Measurements from ENCODE around the gene HOXC11.

Gene HOXC11

GRCh38 chr12:53995002-53995377, 22.1 kb downstream of the HOXC11 start:
- no peak for DNase-seq

DNA sequence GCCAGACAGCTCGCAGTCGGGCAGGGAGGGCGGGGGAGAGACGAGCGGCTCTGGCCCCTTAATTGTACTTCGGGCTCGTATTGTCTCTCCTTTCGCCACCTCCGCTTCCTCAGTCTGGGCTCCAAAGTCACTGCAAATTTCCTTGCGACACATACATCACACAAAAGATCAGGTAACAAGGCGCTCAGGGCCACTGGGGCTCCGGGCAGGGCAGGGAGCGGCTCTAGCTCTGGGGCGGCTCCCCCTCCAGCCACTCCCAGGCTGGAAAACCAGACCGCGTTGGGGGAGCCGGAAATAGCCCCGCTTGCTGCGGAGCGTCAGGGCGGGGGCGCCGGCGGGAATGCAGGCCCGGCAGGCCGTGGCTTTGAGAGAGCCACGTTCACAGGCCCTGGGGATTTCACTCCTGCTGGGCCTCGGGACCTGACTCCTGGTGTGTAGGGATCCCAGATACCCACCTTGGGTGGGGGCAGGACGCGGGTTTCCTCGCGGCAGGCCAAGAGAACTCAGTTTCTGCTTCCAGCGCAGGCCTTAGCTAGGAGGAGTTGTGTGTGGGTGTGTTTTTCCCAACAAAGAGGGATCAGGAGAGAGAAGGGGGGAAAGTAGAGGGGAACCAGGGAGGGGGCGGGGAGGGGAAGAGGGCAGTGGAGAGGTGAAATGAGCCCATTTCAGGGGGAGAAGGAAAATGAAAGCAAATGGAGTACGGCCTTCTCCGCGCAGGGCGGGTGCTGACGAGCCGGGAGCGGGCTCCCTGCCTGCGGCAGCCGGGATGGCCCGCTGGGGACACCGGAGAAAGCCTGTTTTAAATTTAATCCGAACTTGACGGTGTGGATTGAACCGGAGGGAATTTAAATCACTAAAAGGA, 22.7 kb downstream of the HOXC11 start:
- no peak for TF ChIP-seq POLR2A (IDR thresholded peaks at IDR 0.05; ENCODE audit: low read length)
- no peak for TF ChIP-seq GATA1 (IDR thresholded peaks at IDR 0.05; ENCODE audit: low read depth, low read length)
- DNase-seq, result no peak

More at GRCh38 chr12:53995002-53995377, 22.1 kb downstream of the HOXC11 start:
- TF ChIP-seq GATA1 (IDR thresholded peaks at IDR 0.05; ENCODE audit: low read depth, low read length) (no peak), POLR2A (IDR thresholded peaks at IDR 0.05; ENCODE audit: low read length) (no peak)

GRCh38 chr12:53996240-53997203, 23.6 kb downstream of the HOXC11 start:
- DNase-seq, result no peak
- no peak for TF ChIP-seq POLR2A (IDR thresholded peaks at IDR 0.05; ENCODE audit: low read length)
- TF ChIP-seq GATA1 (IDR thresholded peaks at IDR 0.05; ENCODE audit: low read depth, low read length), result no peak

- no peak for DNase-seq
- no peak for TF ChIP-seq POLR2A (IDR thresholded peaks at IDR 0.05; ENCODE audit: low read length)
Observed at GRCh38 chr12:53997204-53998109, 24.5 kb downstream of the HOXC11 start.

- no peak for TF ChIP-seq POLR2A (IDR thresholded peaks at IDR 0.05; ENCODE audit: low read length)
- TF ChIP-seq GATA1 (IDR thresholded peaks at IDR 0.05; ENCODE audit: low read depth, low read length), result no peak
- DNase-seq, result no peak
Observed at GRCh38 chr12:53998110-53998899, 25.4 kb downstream of the HOXC11 start.

DNA sequence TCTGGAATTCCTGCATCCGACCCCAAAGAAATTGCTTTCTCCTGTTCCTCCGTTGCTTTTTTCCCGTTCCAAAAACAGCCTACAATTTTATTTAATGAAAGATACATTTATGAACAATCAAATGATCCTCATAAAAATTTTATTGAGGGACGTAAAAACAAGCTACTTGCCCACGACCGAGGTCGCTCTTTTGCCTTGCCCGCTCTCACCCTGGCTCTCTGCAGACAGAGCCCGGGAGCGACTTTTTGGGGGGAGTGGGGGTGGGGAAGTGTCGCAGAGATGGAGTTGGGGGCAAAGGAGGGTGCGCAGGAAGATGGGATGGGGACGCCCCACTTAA, 25.9 kb downstream of the HOXC11 start:
- no peak for TF ChIP-seq GATA1 (IDR thresholded peaks at IDR 0.05; ENCODE audit: low read depth, low read length)
- no peak for TF ChIP-seq POLR2A (IDR thresholded peaks at IDR 0.05; ENCODE audit: low read length)
- DNase-seq, result no peak

- no peak for DNase-seq
- no peak for TF ChIP-seq POLR2A (IDR thresholded peaks at IDR 0.05; ENCODE audit: low read length)
- no peak for TF ChIP-seq GATA1 (IDR thresholded peaks at IDR 0.05; ENCODE audit: low read depth, low read length)
Observed at GRCh38 chr12:53999559-54000115, 26.7 kb downstream of the HOXC11 start.

GRCh38 chr12:54000116-54001114, 27.5 kb downstream of the HOXC11 start, which contains the start of gene HOXC9:
TSS of gene HOXC9 (plus strand) at chr12:54000161. CDS start at chr12:54000189, 28 bp downstream.
- TF ChIP-seq POLR2A (IDR thresholded peaks at IDR 0.05; ENCODE audit: low read length) (no peak), GATA1 (IDR thresholded peaks at IDR 0.05; ENCODE audit: low read depth, low read length) (no peak)
- no peak for DNase-seq

DNA sequence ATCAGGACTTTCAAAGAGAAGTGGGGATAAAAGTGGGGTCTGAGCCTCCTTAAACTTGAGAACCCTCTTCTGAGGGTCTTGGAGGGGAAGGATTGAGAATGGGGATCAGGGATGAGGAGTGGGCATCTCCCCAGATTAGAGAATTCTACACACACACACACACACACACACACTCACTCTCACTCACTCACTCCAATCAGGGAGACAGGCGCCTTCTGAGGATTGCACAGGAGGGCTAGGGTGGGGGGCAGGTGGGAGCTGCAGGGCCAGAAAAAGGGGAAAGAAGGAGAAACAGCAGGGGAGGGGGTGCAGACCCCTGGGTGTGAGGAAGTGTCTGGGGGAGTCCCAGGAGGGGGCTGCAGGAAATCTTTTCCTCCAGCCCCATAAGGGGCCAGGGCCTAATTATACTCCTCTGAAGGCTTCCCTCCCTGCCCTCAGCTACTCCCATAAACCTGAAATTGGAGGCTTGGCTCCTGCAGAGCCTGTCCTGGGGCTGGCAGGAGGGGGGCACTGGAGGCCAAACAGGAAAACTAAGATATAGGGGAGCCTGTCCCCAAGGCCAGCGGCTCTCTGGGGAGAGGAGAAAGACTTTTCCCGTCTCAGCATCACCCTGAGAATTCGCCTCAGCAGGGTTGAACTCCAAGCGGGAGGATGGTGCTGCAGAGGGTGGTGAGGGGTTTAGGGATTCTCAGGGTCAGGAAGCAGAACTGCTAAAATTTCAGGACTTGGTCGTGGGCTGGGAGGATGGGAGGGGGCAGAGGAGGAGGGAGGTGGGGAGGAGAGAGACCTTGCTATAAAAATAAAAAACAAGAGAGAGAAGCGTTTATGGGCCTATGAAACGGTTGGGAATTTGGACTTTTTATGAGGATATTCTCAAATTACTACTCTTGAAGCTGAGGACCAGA, 28.6 kb downstream of the HOXC11 start:
- DNase-seq, result no peak
- TF ChIP-seq POLR2A (IDR thresholded peaks at IDR 0.05; ENCODE audit: low read length) (no peak), GATA1 (IDR thresholded peaks at IDR 0.05; ENCODE audit: low read depth, low read length) (no peak)

GRCh38 chr12:54002278-54002914, 29.5 kb downstream of the HOXC11 start:
- no peak for TF ChIP-seq POLR2A (IDR thresholded peaks at IDR 0.05; ENCODE audit: low read length)
- no peak for DNase-seq

All from erythroblast (primary cell).